Gastroesophageal sphincter (tissue), 4 donors: ENCODE measurements around the gene SLC4A1AP. TPM values are rescaled to one million over a fixed set of nuclear protein-coding genes. Genes with fewer than 3 reads are reported as not detected.
"Not testable (repeated sequence)": the region's sequence is repeated elsewhere in the genome, so short reads cannot be mapped to it uniquely, and the experiment has no call there.

Experiments used
- ATAC-seq: fragments of 150-250 bp; one replicate; pipeline ENCODE4 v1.9.1; 2016; ENCODE audit warnings: mild to moderate bottlenecking, moderate library complexity
- H3K27ac ChIP-seq, 4 donors: fragments of 200-600 bp; sonication (generic) in 3 of 4; 1 replicate in 3 of 4; 2 replicates in 1 of 4; pipeline ENCODE4 v1.5.1; 2016 to 2019
- H3K27me3 ChIP-seq: fragments of 200-600 bp; sonication (generic); one replicate; pipeline ENCODE4 v1.5.1; 2019
- H3K36me3 ChIP-seq, 2 donors: fragments of 200-600 bp; sonication (generic); one replicate each; pipeline ENCODE4 v1.5.1; 2019; ENCODE audit warnings: control low read depth in 1 of 2
- H3K4me1 ChIP-seq, 3 donors: fragments of 200-600 bp; sonication (generic); 1 replicate in 2 of 3; 2 replicates in 1 of 3; pipeline ENCODE4 v1.5.1; 2016 to 2019; ENCODE audit warnings: control low read depth in 2 of 3
- H3K4me3 ChIP-seq, 2 donors: fragments of 200-600 bp; sonication (generic); one replicate each; pipeline ENCODE4 v1.5.1; 2019; ENCODE audit warnings: mild to moderate bottlenecking in 1 of 2, moderate library complexity in 1 of 2
- H3K9me3 ChIP-seq, 3 donors: fragments of 200-600 bp; sonication (generic); one replicate each; pipeline ENCODE4 v1.5.1; 2017 to 2019; ENCODE audit warnings: control low read depth in 2 of 3
- EP300 ChIP-seq: sonication (generic); formaldehyde crosslinking; IDR thresholded peaks from one replicate; pipeline ENCODE4 v1.6.1; 2017; ENCODE audit warnings: antibody characterized with exemption, mild to moderate bottlenecking
- POLR2A ChIP-seq, 2 donors: fragments of 450-650 bp; IDR thresholded peaks; one replicate each; pipeline ENCODE4 v1.6.1; 2017; ENCODE audit warnings: antibody characterized with exemption in 2 of 2, mild to moderate bottlenecking in 2 of 2, moderate library complexity in 1 of 2
- POLR2AphosphoS5 ChIP-seq: sonication (generic); formaldehyde crosslinking; IDR thresholded peaks from one replicate; pipeline ENCODE4 v1.6.1; 2017; ENCODE audit warnings: antibody characterized with exemption
- WGBS, 2 donors: methylation state at CpG; one replicate each; pipeline ENCODE4 v1.1.5; 2018; ENCODE audit warnings: low coverage in 1 of 2; 5-methylcytosine and 5-hydroxymethylcytosine counted together
- total RNA-seq, 4 donors: library from RNA; depleted of rRNA; stranded (reverse); fragments of >200 nt; gene quantifications; one replicate each; pipeline ENCODE4 v1.1.0, GENCODE V29; 2016
- TF ChIP-seq, protein P1 (sequence below), 4 experiments: fragments of 200-600 bp in 2 of 4; fragments of 450-650 bp in 2 of 4; sonication (generic) in 1 of 4; IDR thresholded peaks; one replicate each; pipeline ENCODE4 v1.5.1; 2017 to 2019; ENCODE audit warnings: antibody characterized with exemption in 4 of 4, mild to moderate bottlenecking in 2 of 4, moderate library complexity in 2 of 4

Gene SLC4A1AP
- total RNA-seq, 4 donors from 2014 or later = 18.1 to 23.5 (median 21.4) TPM

DNA sequence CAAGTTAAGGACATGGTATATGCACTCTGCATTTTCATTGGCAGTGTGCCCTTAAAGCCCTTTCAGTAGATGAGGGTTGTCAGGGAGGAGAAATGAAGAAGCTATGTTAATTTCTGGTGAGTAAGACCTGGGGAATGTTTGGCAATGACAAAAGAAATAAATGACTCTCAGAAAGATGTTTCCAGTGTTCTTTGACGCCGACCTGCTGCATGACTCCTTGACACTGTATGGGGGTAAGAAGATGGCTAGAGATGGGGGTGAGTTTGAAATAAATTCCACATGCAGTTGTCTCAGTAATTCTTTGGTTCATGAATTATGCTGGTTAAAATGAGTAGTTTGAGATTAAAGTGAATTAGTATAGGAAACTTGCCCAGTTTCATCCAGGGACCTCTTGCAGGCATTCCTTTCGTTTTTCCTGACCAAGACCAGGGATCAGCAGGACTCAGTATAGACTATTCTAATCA is 40.7 kb upstream of the SLC4A1AP start:
- H3K27ac ChIP-seq = no peak overlapping the region
- peaks cover 0 to 8% (median 3%) of the 10 kb centered on the region in 3 donors for H3K4me1 ChIP-seq
- H3K36me3 ChIP-seq = peaks cover 0 to 66% of the 10 kb centered on the region in 2 donors
- 56 to 62% methylated on average over 3 of the region's 3 CpGs for WGBS, 2 donors
- no peak for ATAC-seq
- no peak overlapping the region for H3K4me3 ChIP-seq
- no peaks in the 10 kb centered on the region for H3K27me3 ChIP-seq
- H3K9me3 ChIP-seq = no peaks in the 10 kb centered on the region
- TF ChIP-seq EP300 (no peak), POLR2AphosphoS5 (peak; percentile 8)

DNA sequence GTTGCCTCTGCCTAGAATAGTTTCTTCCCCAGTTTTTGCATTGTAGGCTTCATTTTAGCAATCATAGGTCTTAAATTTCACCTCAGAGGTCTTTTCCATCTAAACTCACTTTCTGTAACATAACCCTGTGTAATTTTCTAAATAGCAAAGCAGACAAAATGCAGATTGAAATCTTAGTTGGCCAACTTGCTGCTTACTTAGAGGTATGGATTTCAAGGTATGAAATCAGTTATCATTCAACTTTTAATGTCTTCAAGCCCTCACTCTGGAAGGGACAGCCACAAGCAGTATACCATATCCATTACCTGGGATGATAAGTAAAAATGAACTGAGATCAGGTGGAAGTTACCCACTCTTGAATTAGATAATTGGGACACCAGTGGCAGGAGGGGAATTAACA is 38.7 kb upstream of the SLC4A1AP start:
- ATAC-seq = no peak
- Histone ChIP-seq H3K27me3 (no peaks in the 10 kb centered on the region), H3K4me3 (no peak overlapping the region), H3K27ac (no peak overlapping the region), H3K36me3 (peaks cover 0 to 46% of the 10 kb centered on the region in 2 donors), H3K9me3 (no peaks in the 10 kb centered on the region), H3K4me1 (peaks cover 0 to 20% (median 12%) of the 10 kb centered on the region in 3 donors)
- TF ChIP-seq POLR2A (IDR thresholded peaks at IDR 0.05) = no peak
- no peak for TF ChIP-seq EP300
- TF ChIP-seq, protein P1, sequence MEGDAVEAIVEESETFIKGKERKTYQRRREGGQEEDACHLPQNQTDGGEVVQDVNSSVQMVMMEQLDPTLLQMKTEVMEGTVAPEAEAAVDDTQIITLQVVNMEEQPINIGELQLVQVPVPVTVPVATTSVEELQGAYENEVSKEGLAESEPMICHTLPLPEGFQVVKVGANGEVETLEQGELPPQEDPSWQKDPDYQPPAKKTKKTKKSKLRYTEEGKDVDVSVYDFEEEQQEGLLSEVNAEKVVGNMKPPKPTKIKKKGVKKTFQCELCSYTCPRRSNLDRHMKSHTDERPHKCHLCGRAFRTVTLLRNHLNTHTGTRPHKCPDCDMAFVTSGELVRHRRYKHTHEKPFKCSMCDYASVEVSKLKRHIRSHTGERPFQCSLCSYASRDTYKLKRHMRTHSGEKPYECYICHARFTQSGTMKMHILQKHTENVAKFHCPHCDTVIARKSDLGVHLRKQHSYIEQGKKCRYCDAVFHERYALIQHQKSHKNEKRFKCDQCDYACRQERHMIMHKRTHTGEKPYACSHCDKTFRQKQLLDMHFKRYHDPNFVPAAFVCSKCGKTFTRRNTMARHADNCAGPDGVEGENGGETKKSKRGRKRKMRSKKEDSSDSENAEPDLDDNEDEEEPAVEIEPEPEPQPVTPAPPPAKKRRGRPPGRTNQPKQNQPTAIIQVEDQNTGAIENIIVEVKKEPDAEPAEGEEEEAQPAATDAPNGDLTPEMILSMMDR (IDR thresholded peaks at IDR 0.05) = no peak

GRCh38 chr2:27626323-27626722 is 37.4 kb upstream of the SLC4A1AP start:
- H3K27ac ChIP-seq = peak overlapping the region in 2 of 4 donors; percentile 7 to 29
- ATAC-seq = not testable (repeated sequence)
- 94 to 100% methylated on average over 1 of the region's 1 CpG for WGBS, 2 donors

GRCh38 chr2:27626921-27627320 is 36.8 kb upstream of the SLC4A1AP start:
- Histone ChIP-seq H3K4me1 (peaks cover 0 to 26% (median 14%) of the 10 kb centered on the region in 3 donors), H3K27ac (peak overlapping the region in 3 of 4 donors; percentile 7 to 34 (median 29)), H3K36me3 (peaks cover 2 to 46% of the 10 kb centered on the region in 2 donors)
- 60 to 66% methylated on average over 3 of the region's 3 CpGs for WGBS, 2 donors
- H3K9me3 ChIP-seq, H3K4me3 ChIP-seq, H3K27me3 ChIP-seq, ATAC-seq: not testable (repeated sequence)

More at GRCh38 chr2:27626323-27626722, 37.4 kb upstream of the SLC4A1AP start:
- Histone ChIP-seq H3K4me1 (peaks cover 0 to 26% (median 14%) of the 10 kb centered on the region in 3 donors), H3K36me3 (peaks cover 2 to 46% of the 10 kb centered on the region in 2 donors)
- not testable (repeated sequence) for H3K4me3 ChIP-seq, H3K9me3 ChIP-seq, H3K27me3 ChIP-seq

DNA sequence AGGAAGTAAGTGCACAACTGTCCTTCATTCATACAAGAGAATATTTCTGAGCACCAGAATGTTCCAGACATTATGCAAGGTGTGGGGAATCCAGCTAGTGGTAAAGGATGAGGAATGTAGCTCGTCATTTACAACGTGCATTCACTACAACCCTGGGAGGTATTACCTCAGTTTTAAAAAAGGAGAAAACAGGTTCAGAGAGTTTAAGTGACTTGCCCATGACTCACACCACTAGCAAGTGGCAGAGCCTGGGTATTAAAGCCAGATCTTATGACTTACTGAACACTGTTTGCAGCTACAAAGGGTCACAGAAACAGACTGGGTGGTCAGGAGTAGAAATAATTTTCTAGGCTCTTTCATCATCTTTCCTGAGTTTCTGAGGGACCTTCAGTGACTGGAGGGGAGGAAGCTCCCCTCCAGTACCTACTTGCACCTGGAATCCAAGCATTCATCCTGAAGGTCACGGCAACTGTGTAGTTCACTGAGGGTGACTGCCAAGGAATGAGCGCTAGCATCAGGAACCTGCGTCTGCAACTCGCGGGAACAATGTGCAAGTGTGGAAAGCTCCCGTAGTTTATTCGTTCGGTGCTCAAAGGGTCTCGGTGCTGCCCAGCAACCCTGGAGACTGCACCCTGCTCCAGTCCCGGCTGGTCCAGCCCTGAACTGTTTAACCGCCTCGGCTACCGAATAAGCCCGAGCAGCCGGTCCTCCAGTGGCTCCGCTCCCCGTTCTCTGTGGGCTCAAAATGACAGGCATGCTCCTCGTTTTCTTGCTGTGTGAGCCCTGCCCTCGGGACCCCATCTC is 35.5 kb upstream of the SLC4A1AP start:
- Histone ChIP-seq H3K27ac (peak overlapping the region; percentile 18 to 81 (median 74)), H3K27me3 (no peaks in the 10 kb centered on the region), H3K4me1 (peaks cover 0 to 26% (median 14%) of the 10 kb centered on the region in 3 donors), H3K9me3 (no peaks in the 10 kb centered on the region), H3K4me3 (peak overlapping the region; percentile 73 to 78), H3K36me3 (peaks cover 2 to 46% of the 10 kb centered on the region in 2 donors)
- ATAC-seq = peak; percentile 32
- WGBS, 2 donors = 18 to 25% methylated on average over 2 to 4 of the region's 21 CpGs
- TF ChIP-seq POLR2A (IDR thresholded peaks at IDR 0.05) (no peak), POLR2AphosphoS5 (no peak), EP300 (no peak)
- TF ChIP-seq, protein P1 (IDR thresholded peaks at IDR 0.05) = no peak

DNA sequence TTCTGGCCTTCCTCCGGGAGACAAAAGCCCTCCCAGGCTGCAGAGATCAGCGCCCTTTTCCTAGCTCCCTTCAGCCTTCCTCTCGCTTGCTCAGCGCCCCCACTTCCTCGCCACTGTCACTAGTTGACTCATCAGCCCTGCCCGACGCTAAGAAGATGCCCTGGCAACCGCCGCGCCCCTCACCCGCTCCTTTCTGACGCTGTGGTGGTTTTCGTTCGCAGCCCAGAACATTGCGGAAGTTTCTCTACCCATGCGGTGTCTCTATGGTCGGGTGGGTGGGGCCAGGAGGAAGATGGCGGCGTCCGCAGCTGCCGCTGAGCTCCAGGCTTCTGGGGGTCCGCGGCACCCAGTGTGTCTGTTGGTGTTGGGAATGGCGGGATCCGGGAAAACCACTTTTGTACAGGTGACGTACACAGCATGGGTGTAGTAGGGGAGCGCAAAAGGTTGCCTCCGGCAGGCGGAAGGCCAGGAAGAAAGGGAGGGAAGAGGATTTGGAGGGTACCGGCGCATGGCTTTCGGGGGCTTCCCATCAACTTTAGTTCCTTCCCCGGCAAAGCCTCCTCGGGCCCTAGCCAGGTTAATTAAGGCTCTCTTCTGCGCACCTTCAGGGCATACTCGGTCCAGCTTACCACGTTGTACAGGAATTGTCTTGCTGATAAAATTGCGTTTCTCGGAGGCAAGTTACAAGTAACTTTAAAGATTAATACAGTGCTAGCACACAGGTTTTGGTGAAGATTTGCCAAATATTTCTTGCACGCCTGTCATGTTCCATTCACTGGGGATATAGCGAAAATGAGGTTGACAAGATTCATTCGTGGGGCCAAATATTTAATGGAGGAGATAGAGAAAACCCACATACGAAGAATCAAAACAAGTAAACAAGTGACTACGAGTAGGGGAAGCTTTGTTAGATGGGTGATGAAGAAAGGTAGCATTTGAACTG is 34.7 kb upstream of the SLC4A1AP start, which contains the start of the genes CCDC121 and GPN1:
CCDC121 (minus strand) TSS at position 246 of the 943 bp plus-strand sequence. CDS start 1,213 bp downstream, outside the sequence.
GPN1 (plus strand) TSS at position 284 of the 943 bp plus-strand sequence; CDS start at position 293, 9 bp downstream.
- peaks cover 0 to 26% (median 14%) of the 10 kb centered on the region in 3 donors for H3K4me1 ChIP-seq
- peak within 1 kb of the TSS; percentile 18 to 81 (median 74) for H3K27ac ChIP-seq
- H3K9me3 ChIP-seq = no peaks in the 10 kb centered on the region
- peak; percentile 96 for ATAC-seq
- peak within 1 kb of the TSS; percentile 73 to 78 for H3K4me3 ChIP-seq
- WGBS, 2 donors = 0 to 3% methylated on average over 5 to 13 of the region's 44 CpGs
- TF ChIP-seq, protein P1 (IDR thresholded peaks at IDR 0.05) = no peak
- peak; percentile 70 for TF ChIP-seq POLR2AphosphoS5
- peak in 1 of 2 donors; percentile 43 for TF ChIP-seq POLR2A (IDR thresholded peaks at IDR 0.05)
- peaks cover 2 to 46% of the 10 kb centered on the region in 2 donors for H3K36me3 ChIP-seq
- H3K27me3 ChIP-seq = no peaks in the 10 kb centered on the region

- Histone ChIP-seq H3K36me3 (peaks cover 7 to 53% of the 10 kb centered on the region in 2 donors), H3K4me1 (peaks cover 0 to 26% (median 14%) of the 10 kb centered on the region in 3 donors)
- WGBS, 2 donors = no CpG with 5 or more reads among the region's 2 CpGs
- not testable (repeated sequence) for H3K4me3 ChIP-seq, H3K27me3 ChIP-seq, ATAC-seq, H3K27ac ChIP-seq, H3K9me3 ChIP-seq
Observed at GRCh38 chr2:27630257-27630656, 33.4 kb upstream of the SLC4A1AP start.
